Muscle layer of duodenum (tissue), 2 donors: ENCODE measurements around the gene NUP98.
"Not testable (repeated sequence)": the region's sequence is repeated elsewhere in the genome, so short reads cannot be mapped to it uniquely, and the experiment has no call there.

Source experiments
- H3K27ac ChIP-seq: one replicate; pipeline ENCODE4 v1.7.0; 2013; ENCODE audit warnings: mild to moderate bottlenecking, low read length
- H3K27me3 ChIP-seq: one replicate; pipeline ENCODE4 v1.7.0; 2013; ENCODE audit warnings: low read depth, mild to moderate bottlenecking, control low read depth, low read length
- H3K36me3 ChIP-seq, 2 donors: one replicate each; pipeline ENCODE4 v1.7.0; 2013; ENCODE audit warnings: low read length in 2 of 2, control low read depth in 1 of 2, mild to moderate bottlenecking in 1 of 2; ENCODE audit not compliant: insufficient read depth in 2 of 2, control insufficient read depth in 1 of 2
- H3K4me1 ChIP-seq, 2 donors: one replicate each; pipeline ENCODE4 v1.7.0; 2013; ENCODE audit warnings: low read length in 2 of 2, mild to moderate bottlenecking in 2 of 2, control low read depth in 1 of 2, moderate library complexity in 1 of 2; ENCODE audit not compliant: insufficient read depth in 2 of 2, control insufficient read depth in 1 of 2
- H3K4me3 ChIP-seq, 2 donors: one replicate each; pipeline ENCODE4 v1.7.0; 2013; ENCODE audit warnings: low read length in 2 of 2, low read depth in 1 of 2, mild to moderate bottlenecking in 1 of 2
- H3K9me3 ChIP-seq, 2 donors: one replicate each; pipeline ENCODE4 v1.7.0; 2013; ENCODE audit warnings: low read length in 2 of 2, control low read depth in 1 of 2, mild to moderate bottlenecking in 1 of 2; ENCODE audit not compliant: control insufficient read depth in 1 of 2
- donor health status: healthy.

The NUP98 gene

GRCh38 chr11:3796002-3796311 is 1.4 kb downstream of the NUP98 start:
- H3K9me3 ChIP-seq, result no peaks in the 10 kb centered on the region
- H3K36me3 ChIP-seq, result peaks cover 3 to 5% of the 10 kb centered on the region in 2 donors
- H3K27ac ChIP-seq, result peak overlapping the region; percentile 82
- H3K4me3 ChIP-seq, result peak overlapping the region; percentile 76 to 86
- H3K4me1 ChIP-seq, result peaks cover 11 to 24% of the 10 kb centered on the region in 2 donors
- no peaks in the 10 kb centered on the region for H3K27me3 ChIP-seq

- no peaks in the 10 kb centered on the region for H3K9me3 ChIP-seq
- peaks cover 3 to 5% of the 10 kb centered on the region in 2 donors for H3K36me3 ChIP-seq
- H3K4me1 ChIP-seq, result peaks cover 11 to 25% of the 10 kb centered on the region in 2 donors
- peak overlapping the region; percentile 82 for H3K27ac ChIP-seq
- no peaks in the 10 kb centered on the region for H3K27me3 ChIP-seq
- H3K4me3 ChIP-seq, result peak overlapping the region; percentile 76 to 86
Observed at GRCh38 chr11:3795131-3796001, 2.0 kb downstream of the NUP98 start.

GRCh38 chr11:3794387-3794786 is 3.0 kb downstream of the NUP98 start:
- peaks cover 11 to 28% of the 10 kb centered on the region in 2 donors for H3K4me1 ChIP-seq
- not testable (repeated sequence) for H3K36me3 ChIP-seq, H3K9me3 ChIP-seq, H3K27ac ChIP-seq, H3K4me3 ChIP-seq, H3K27me3 ChIP-seq

- Histone ChIP-seq H3K9me3 (no peaks in the 10 kb centered on the region), H3K27me3 (no peaks in the 10 kb centered on the region), H3K4me1 (peaks cover 9 to 22% of the 10 kb centered on the region in 2 donors), H3K27ac (no peak overlapping the region), H3K36me3 (peaks cover 0 to 3% of the 10 kb centered on the region in 2 donors), H3K4me3 (no peak overlapping the region)
Observed at GRCh38 chr11:3786781-3787428, 10.4 kb downstream of the NUP98 start.

- Histone ChIP-seq H3K36me3 (peaks cover 7 to 12% of the 10 kb centered on the region in 2 donors), H3K9me3 (no peaks in the 10 kb centered on the region), H3K4me3 (no peak overlapping the region), H3K4me1 (peaks cover 13 to 18% of the 10 kb centered on the region in 2 donors), H3K27ac (no peak overlapping the region), H3K27me3 (no peaks in the 10 kb centered on the region)
Observed at GRCh38 chr11:3783611-3784010, 13.7 kb downstream of the NUP98 start.

- H3K27me3 ChIP-seq, result no peaks in the 10 kb centered on the region
- H3K4me1 ChIP-seq, result peaks cover 13 to 18% of the 10 kb centered on the region in 2 donors
- H3K9me3 ChIP-seq, result no peaks in the 10 kb centered on the region
- H3K4me3 ChIP-seq, result no peak overlapping the region
- no peak overlapping the region for H3K27ac ChIP-seq
- H3K36me3 ChIP-seq, result peaks cover 14 to 18% of the 10 kb centered on the region in 2 donors
Observed at GRCh38 chr11:3782963-3783362, 14.4 kb downstream of the NUP98 start.

GRCh38 chr11:3781423-3781822 is 15.9 kb downstream of the NUP98 start:
- Histone ChIP-seq H3K36me3 (peaks cover 19 to 29% of the 10 kb centered on the region in 2 donors), H3K4me3 (no peak overlapping the region), H3K4me1 (peaks cover 5 to 14% of the 10 kb centered on the region in 2 donors), H3K9me3 (no peaks in the 10 kb centered on the region), H3K27ac (no peak overlapping the region), H3K27me3 (no peaks in the 10 kb centered on the region)

- H3K27me3 ChIP-seq, result no peaks in the 10 kb centered on the region
- no peaks in the 10 kb centered on the region for H3K9me3 ChIP-seq
- H3K27ac ChIP-seq, result no peak overlapping the region
- H3K36me3 ChIP-seq, result peaks cover 38 to 64% of the 10 kb centered on the region in 2 donors
- no peaks in the 10 kb centered on the region for H3K4me1 ChIP-seq
- H3K4me3 ChIP-seq, result no peak overlapping the region
Observed at GRCh38 chr11:3775736-3776406, 21.5 kb downstream of the NUP98 start.

- Histone ChIP-seq H3K27ac (no peak overlapping the region), H3K9me3 (no peaks in the 10 kb centered on the region), H3K4me3 (no peak overlapping the region), H3K36me3 (peaks cover 43 to 70% of the 10 kb centered on the region in 2 donors), H3K27me3 (no peaks in the 10 kb centered on the region), H3K4me1 (no peaks in the 10 kb centered on the region)
Observed at GRCh38 chr11:3773180-3773579, 24.2 kb downstream of the NUP98 start.

- no peak overlapping the region for H3K4me3 ChIP-seq
- no peak overlapping the region for H3K27ac ChIP-seq
- no peaks in the 10 kb centered on the region for H3K27me3 ChIP-seq
- H3K4me1 ChIP-seq, result no peaks in the 10 kb centered on the region
- no peaks in the 10 kb centered on the region for H3K9me3 ChIP-seq
- peaks cover 61 to 88% of the 10 kb centered on the region in 2 donors for H3K36me3 ChIP-seq
Observed at GRCh38 chr11:3767536-3767935, 29.8 kb downstream of the NUP98 start.

GRCh38 chr11:3766836-3767235 is 30.5 kb downstream of the NUP98 start:
- H3K9me3 ChIP-seq, H3K4me3 ChIP-seq: not testable (repeated sequence)
- peaks cover 60 to 94% of the 10 kb centered on the region in 2 donors for H3K36me3 ChIP-seq

More at GRCh38 chr11:3766836-3767235, 30.5 kb downstream of the NUP98 start:
- H3K27me3 ChIP-seq, H3K4me1 ChIP-seq, H3K27ac ChIP-seq: not testable (repeated sequence)
